NOMO-1 treated with DMSO at 0.1 percent for 48 hours (cell line): Measurements from ENCODE around the gene CDCA3.

Source experiments
- DNase-seq: peaks from one replicate; lab custom pipeline; 2025; ENCODE audit not compliant: unreplicated experiment; lab: John Stamatoyannopoulos, UW

Gene CDCA3

GRCh38 chr12:6855322-6855721, 4.2 kb upstream of the CDCA3 start:
- DNase-seq, result no peak

GRCh38 chr12:6854036-6854435, 3.0 kb upstream of the CDCA3 start:
- DNase-seq, result no peak

DNA sequence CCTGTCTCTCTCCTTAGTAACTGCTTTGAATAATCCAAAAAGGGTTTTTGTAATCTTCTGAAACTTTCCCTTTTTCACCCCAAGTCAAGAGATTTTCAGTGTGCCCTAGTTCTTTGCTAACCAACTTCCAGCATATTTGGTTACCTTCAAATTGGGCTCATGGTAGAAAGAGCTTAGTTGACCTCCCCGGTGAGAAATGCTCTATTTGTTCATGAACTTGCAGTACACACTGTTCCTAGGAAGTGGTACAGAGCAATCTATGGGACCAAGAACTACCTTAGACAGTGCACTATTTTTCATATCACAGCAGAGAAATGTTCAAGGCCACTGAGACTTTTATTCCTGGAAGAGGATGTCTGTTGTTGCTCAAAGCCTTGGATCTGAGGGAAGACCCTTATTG, 2.5 kb upstream of the CDCA3 start:
- no peak for DNase-seq

DNA sequence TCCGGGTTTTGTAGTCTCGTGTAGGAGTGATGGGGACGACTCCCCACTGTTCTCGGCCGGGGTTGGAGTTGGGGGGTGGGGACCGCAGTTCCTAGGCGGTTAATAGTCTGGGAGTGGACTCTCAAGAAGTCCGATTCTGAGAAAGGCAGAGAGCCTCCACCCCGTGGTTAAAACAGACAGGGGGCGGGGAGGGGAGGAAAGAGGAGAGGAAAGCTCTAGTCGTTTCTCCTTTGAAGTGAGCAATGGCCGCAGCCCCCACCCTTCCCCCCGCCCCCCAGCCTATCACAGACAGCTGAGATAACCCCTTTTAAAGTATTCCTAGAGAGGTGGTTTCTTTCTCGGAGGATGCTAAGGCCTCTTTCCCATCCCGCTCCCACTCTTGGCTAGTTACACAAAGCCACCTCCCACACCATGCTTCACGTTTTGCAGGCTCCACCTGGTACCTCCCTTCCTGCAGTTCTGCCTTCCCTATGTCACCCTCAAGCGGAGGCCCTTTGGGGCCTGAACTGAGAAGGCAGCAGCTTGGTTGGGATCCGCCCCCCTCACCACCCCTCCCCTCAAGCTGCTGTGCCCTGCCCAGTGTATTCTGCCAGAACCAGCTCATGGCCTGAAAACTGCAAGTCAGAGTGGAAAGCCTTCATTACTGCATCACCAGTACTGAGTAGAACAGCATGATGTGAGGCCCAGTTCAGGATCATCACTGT, 1.7 kb upstream of the CDCA3 start:
- DNase-seq, result no peak

DNA sequence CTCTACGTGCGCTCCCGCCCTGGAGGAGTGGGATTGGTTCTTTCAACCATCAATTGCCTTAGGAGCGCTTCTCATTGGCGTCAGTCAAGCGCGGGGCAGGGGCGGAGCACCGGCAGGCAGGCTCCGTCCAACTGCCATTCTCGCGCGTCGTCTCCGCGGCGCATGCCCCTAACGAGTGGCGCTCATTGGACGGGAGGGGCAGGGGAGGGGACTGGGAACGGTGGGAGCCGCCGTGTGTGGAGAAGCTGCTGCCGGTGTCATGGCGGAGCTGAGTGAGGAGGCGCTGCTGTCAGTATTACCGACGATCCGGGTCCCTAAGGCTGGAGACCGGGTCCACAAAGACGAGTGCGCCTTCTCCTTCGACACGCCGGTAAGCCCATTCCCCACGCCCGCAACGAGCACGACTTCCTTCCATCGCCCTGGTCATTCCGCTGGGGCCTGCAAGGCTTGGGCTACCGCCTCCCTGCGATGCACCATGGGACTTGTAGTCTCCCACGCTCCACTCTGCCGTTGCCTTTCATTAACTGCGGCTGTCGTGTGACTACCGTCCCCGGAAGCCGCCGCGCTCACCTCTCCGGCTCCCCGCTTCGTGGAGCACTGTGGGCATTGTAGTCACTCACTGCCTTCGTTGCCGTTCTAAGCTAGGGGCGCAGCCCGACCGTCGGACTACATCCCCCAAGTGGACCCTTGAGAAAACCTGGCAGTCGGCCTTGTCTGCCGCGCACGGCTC, 1.0 kb upstream of the CDCA3 start, which contains the start of gene USP5:
USP5 (plus strand) TSS at position 230 of the 730 bp plus-strand sequence; CDS start at position 260, 30 bp downstream.
- DNase-seq, result peak; percentile 99

DNA sequence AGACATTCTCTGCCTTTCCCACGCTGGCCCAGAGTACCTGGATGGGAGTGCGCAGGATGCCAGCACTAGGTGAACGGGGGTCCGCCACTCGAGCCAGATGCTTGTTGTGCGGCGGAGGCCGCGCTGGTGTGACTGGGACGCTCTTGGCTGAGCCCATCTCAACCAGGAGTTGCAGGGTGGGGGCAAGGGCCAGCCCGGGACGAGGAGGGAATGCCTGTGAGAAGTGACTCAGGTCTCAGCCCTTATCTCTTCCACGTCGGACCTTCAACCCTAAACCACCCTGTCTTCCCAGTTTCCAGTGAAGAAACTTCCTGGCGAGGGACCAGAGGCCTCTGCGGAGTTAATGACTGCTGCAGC, 312 bp downstream of the CDCA3 start:
- no peak for DNase-seq

DNA sequence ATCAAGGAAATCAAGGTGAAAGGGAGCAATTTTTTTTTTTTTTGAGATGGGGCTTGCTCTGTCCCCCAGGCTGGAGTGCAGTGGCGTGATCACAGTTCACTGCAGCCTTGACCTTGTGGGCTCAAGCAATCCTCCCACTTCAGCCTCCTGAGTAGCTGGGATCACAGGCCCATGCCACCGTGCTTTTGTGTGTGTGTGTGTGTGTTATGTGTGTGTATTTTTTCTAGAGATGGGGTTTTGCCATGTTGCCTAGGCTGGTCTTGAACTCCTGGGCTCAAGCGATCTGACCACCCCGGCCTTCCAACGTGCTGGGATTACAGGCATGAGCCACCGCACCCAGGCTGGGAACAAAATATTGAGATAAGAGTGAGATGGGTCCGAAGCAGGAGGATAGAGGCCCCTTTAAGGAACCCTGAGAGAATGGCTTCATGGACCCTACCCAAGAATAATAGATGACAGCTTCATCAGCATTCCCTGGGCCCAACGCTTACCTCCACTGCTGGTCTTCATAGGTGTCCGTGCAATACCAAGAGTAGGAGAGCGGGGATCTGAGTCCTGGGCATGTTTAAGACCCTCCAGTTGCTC, 1.0 kb downstream of the CDCA3 start:
- no peak for DNase-seq

DNA sequence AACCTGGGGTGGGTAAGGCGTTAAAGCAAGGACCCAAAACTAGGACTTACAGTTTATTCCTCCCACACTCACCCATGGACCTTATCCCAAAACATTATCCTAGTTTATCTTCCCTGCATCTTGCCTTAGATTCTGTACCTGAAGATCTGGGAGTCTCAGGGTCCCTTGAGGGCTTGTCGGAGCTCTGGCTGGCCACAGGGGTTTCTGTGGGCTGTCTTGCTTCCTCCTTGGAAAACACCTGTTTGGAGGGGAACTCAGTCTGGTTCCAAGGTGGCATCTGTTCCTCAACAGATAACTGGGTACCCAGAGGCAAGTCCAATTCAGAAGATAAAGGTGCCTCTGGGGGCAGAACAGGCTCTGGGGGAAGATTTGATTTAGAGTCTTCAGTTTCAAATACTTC, 1.7 kb downstream of the CDCA3 start:
- no peak for DNase-seq

DNA sequence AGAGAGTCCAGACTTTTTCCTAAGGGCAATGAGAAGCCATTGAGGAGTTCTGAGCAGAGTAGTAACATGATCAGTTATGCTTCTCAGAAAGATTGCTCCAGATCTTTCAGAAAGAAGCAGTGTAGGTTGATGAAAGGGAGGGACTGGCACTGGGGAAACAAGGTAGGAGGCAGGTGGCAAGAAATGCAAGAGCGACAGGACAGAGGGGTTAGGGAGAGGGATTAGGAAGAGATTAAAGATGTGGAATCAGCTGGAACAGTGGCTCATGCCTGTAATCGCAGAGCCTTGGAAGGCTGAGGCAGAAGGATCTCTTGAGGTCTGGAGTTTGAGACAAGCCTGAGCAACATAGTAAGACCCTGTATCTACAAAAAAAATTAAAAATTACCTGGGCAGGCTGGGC, 3.4 kb downstream of the CDCA3 start:
- no peak for DNase-seq

GRCh38 chr12:6846316-6846869, 4.7 kb downstream of the CDCA3 start:
- DNase-seq, result no peak

DNA sequence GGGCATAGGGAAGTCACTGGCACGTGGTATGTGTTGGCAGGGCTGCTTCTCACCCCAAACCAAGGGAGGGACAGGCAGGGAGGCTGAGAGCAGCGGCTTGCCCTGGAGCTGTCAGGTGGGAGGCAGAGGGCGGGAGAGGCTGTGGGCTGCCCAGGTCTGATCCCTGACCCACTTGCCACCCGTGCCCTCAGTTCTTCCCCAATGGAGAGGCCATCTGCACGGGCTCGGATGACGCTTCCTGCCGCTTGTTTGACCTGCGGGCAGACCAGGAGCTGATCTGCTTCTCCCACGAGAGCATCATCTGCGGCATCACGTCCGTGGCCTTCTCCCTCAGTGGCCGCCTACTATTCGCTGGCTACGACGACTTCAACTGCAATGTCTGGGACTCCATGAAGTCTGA, 5.7 kb downstream of the CDCA3 start:
- no peak for DNase-seq

GRCh38 chr12:6843118-6843902, 7.8 kb downstream of the CDCA3 start:
- no peak for DNase-seq

DNA sequence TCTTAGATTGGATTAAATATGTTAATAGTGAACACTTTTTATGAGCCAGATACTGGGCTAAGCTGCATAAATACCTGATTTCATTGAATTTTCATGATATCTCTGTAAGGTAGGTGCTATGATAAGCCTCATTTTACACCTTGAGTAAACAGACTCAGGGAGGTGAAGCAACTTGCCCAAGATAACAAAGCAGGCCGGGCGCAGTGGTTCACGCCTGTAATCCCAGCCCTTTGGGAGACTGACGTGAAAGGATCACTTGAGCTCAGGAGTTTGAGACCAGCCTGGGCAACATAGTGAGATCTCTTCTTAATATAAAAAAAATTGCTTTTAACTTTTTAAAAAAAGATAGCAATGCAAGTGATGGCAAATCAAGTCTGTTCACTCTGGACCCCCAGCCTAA, 9.0 kb downstream of the CDCA3 start:
- DNase-seq, result no peak

DNA sequence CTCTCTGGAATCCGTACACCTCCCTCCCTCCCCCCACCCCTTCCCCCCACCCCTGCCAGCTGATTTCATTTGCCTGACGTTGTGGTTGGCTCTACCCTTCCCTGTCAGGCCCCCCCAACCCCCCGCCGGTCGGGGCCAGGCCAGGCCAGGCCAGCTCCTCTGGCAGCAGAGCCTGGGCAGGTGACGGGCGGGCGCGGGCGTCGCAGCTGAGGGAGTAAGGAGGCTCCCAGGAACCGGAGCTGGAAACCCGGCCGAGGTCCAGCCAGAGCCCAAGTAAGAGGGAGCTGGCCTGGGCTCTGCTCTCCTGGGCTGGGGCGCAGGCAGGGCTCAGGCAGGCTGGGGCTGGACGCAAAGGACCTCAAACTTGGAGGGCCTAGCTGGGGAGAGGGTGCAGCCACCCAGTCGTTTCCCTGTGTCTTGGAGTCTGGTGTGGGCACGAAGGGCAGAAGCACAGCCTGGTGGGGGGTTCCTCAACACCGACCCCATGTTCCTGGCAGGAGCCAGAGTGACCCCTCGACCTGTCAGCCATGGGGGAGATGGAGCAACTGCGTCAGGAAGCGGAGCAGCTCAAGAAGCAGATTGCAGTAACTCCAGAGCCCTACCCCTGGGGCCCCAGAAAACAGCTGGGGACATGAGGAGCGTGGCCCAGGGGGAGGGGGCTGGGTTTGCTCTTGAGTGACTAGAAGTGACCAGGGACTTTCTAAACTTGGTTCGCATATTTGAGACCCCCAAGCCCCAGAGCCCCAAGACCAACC, 10.1 kb downstream of the CDCA3 start, which contains the start of gene GNB3:
GNB3 (plus strand) TSS at position 165 of the 755 bp plus-strand sequence; CDS start at position 528, 363 bp downstream.
- no peak for DNase-seq

DNA sequence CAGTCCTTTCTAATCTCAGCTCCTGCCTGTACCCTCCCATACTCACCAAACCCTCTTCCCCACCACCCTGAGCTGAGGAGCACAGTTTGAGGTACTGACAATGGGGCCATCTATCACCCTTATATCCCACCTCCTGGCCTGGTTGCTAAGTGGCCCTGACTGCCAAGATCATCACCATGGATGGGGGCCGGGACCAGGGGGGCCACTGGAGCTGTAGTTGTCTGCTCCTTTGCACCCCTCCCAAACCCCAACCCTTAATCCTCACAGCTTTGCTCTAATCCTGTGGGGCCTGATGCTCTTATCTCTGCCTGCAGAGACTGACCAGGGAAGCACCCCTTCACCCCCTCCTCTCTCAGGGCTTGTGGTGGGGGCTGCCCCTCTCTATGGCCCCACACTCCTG, 10.8 kb downstream of the CDCA3 start:
- DNase-seq, result no peak

- DNase-seq, result no peak
Measured at GRCh38 chr12:6839482-6840201, 11.4 kb downstream of the CDCA3 start.

GRCh38 chr12:6838854-6839253, 12.2 kb downstream of the CDCA3 start:
- DNase-seq, result no peak

DNA sequence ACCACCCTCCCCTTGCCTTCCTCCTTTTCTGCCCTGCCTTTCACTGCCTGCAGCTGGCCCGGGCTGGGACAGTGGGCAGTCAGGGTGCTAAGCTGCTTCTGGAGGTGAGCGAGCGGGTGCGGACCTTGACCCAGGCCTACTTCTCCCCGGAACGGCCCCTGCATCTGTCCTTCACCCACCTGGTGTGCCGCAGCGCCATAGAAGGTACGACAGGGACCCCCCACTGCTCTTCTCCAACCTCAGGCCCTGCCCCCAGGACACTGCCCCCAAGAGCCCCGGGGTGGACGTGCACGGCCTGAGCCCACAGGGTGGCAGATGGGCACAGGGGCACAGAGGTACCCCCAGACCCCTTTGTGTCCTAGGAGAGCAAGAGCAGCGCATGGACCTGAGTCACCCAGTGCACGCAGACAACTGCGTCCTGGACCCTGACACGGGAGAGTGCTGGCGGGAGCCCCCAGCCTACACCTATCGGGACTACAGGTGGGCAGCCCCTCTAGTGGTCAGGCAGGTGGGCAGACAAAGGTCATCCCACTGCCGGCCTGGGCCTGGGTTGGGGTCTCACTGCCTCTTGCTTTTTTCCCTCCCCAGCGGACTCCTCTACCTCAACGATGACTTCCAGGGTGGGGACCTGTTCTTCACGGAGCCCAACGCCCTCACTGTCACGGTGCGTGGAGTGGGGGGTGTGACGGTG, 13.6 kb downstream of the CDCA3 start:
- DNase-seq, result no peak

DNA sequence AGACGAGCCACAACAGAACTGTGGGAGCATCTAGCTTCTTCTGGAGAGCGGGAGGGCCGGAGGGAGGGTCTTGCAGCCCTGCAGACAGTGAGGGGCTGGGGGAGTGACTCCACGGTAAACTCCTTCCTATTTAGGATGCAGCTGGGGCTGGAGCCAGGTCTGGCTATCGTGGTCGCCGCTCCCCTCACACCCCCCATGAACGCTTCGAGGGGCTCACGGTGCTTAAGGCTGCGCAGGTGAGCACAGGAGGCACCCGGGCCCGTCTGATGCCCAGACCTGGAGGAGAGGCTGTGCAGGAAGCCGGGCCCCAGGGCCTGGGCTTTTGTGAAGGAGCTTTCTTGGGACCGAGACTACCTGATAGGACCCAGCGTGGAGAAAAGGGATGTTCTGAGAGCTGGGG, 14.2 kb downstream of the CDCA3 start:
- no peak for DNase-seq
